HFFc6 (cell line): ENCODE measurements around the gene NSMCE1. TPM values are rescaled to one million over a fixed set of nuclear protein-coding genes. Genes with fewer than 3 reads are reported as not detected.
"Not testable (repeated sequence)": the region's sequence is repeated elsewhere in the genome, so short reads cannot be mapped to it uniquely, and the experiment has no call there.

Source experiments
- DNase-seq: peaks from one replicate; pipeline ENCODE4 v3.0.0-alpha.2; 2018
- H3K27ac Mint-ChIP-seq: 2 replicates; pipeline ENCODE4 v1.8.0; 2020; ENCODE audit warnings: mild to moderate bottlenecking, mixed read lengths
- H3K27me3 Mint-ChIP-seq: 2 replicates; pipeline ENCODE4 v1.8.0; 2021; ENCODE audit warnings: mild to moderate bottlenecking, moderate library complexity, mixed read lengths; ENCODE audit not compliant: insufficient read depth
- H3K36me3 Mint-ChIP-seq: 2 replicates; pipeline ENCODE4 v1.8.0; 2021; ENCODE audit warnings: low read depth, mixed read lengths
- H3K4me1 Mint-ChIP-seq: 2 replicates; pipeline ENCODE4 v1.8.0; 2020; ENCODE audit warnings: low read depth, mixed read lengths
- H3K4me3 Mint-ChIP-seq: 2 replicates; pipeline ENCODE4 v1.8.0; 2020; ENCODE audit warnings: mild to moderate bottlenecking, moderate library complexity, mixed read lengths
- H3K9me3 Mint-ChIP-seq: 2 replicates; pipeline ENCODE4 v1.8.0; 2020; ENCODE audit warnings: mild to moderate bottlenecking, mixed read lengths
- total RNA-seq, 6 experiments: library from RNA; stranded (reverse); fragmentation: NEBNext Ultra II Directional; extraction: Animal tissue kit (Norgen Biotek cat#: 25700); gene quantifications; 2 replicates in 1 of 6; 3 replicates in 5 of 6; pipeline ENCODE4 v1.2.3, GENCODE V29; 2021
- TF ChIP-seq, protein P1 (sequence below): fragments of 200-600 bp; sonication (generic); IDR thresholded peaks from 2 replicates; pipeline ENCODE4 v1.5.0; 2021; ENCODE audit warnings: antibody characterized with exemption, mild to moderate bottlenecking

Gene NSMCE1
- total RNA-seq, 6 experiments from 2014 or later = 63.6 to 71.3 (median 66.5) TPM

DNA sequence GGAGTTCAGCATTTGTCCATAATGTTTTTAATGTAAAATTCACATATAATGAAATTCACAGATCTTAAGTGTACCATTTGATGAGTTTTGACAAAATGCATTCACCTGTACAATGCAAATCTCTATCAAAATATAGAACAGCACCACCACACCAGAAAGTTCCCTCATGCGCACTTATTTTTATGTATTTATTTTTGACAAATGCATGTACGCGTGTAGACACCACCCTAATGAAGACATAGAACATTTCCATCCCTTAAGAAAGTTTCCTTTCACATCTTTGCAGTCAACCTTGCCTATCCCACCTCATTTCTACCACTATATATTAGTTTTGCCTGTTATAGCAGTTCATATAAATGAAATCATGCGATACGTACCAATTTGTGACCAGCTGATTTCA lies 29.6 kb upstream of the NSMCE1 start:
- no peak for DNase-seq
- Mint-ChIP-seq H3K9me3 (no peaks in the 10 kb centered on the region), H3K27me3 (no peaks in the 10 kb centered on the region), H3K36me3 (no peaks in the 10 kb centered on the region), H3K27ac (no peak overlapping the region), H3K4me1 (peaks cover 13% of the 10 kb centered on the region), H3K4me3 (no peak overlapping the region)
- TF ChIP-seq, protein P1, sequence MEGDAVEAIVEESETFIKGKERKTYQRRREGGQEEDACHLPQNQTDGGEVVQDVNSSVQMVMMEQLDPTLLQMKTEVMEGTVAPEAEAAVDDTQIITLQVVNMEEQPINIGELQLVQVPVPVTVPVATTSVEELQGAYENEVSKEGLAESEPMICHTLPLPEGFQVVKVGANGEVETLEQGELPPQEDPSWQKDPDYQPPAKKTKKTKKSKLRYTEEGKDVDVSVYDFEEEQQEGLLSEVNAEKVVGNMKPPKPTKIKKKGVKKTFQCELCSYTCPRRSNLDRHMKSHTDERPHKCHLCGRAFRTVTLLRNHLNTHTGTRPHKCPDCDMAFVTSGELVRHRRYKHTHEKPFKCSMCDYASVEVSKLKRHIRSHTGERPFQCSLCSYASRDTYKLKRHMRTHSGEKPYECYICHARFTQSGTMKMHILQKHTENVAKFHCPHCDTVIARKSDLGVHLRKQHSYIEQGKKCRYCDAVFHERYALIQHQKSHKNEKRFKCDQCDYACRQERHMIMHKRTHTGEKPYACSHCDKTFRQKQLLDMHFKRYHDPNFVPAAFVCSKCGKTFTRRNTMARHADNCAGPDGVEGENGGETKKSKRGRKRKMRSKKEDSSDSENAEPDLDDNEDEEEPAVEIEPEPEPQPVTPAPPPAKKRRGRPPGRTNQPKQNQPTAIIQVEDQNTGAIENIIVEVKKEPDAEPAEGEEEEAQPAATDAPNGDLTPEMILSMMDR = no peak

DNA sequence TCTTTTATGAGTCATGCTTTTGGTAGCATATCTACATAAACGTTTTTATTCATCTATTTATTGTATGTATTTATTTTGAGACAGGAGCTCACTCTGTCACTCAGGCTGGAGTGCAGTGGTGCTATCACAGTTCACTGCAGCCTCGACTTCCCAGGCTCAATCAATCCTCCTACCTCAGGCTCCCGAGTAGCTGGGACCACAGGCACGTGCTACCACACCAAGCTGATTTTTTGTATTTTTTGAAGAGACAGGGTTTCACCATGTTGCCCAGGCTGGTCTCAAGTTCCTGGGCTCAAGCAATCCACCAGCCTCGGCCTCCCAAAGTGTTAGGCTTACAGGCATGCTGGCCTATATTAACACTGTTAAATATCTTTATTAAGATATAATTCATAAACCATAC lies 24.8 kb upstream of the NSMCE1 start:
- H3K27me3 Mint-ChIP-seq = peaks cover 2% of the 10 kb centered on the region
- TF ChIP-seq, protein P1 = no peak
- DNase-seq = no peak
- H3K36me3 Mint-ChIP-seq = no peaks in the 10 kb centered on the region
- no peak overlapping the region for H3K4me3 Mint-ChIP-seq
- H3K4me1 Mint-ChIP-seq = peaks cover 19% of the 10 kb centered on the region
- no peaks in the 10 kb centered on the region for H3K9me3 Mint-ChIP-seq
- H3K27ac Mint-ChIP-seq = no peak overlapping the region

DNA sequence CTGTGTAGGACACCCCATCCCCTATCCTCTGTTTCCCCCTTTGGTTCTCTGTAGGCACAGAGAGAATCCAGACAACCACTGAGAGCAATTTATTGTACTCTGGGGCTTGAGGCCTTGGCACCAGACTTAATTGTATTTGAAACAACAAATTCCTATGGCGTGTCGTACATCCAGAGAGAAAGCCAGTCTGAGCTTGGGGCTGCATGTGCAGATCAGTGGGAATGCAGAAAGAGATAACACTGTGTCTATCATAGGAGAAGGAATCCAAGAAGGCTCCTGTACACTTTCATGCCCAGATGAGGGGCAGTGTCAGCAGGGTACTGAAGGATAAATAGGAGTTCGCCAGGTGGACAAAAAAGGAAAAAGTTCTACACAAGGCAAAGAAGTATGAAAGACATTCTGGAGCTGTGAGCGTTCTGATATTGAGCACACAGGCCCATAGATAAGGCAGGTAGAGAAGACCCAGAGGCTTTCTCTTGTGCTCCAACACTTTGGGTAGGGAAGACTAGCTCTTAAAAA lies 23.2 kb upstream of the NSMCE1 start:
- Mint-ChIP-seq H3K4me3 (no peak overlapping the region), H3K36me3 (peaks cover 6% of the 10 kb centered on the region; the same call in 1 of the 2 replicates), H3K9me3 (peaks cover 4% of the 10 kb centered on the region), H3K27ac (no peak overlapping the region), H3K4me1 (peaks cover 31% of the 10 kb centered on the region), H3K27me3 (peaks cover 2% of the 10 kb centered on the region)
- TF ChIP-seq, protein P1 = no peak
- no peak for DNase-seq

DNA sequence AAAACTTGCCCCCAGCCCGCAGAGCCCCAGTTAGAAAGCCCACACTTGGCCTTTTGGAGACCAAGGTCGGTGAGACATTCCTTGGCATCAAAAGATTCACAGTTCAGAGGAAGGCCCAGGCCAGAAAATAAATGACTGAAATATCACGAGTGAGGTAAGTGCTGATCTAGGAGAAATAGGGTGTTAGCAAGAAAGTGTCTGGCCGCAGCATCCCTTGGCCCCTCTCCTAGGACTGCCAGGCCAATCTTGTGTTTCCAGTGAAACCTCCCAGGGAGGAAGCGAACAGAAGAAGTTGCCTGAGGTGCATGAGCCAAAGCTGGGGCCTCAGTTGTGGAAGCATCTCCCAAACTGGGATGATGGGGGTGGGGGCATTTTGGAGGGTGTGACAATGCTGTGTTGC lies 22.5 kb upstream of the NSMCE1 start:
- Mint-ChIP-seq H3K4me1 (peaks cover 38% of the 10 kb centered on the region), H3K27me3 (peaks cover 2% of the 10 kb centered on the region), H3K9me3 (peaks cover 10% of the 10 kb centered on the region), H3K27ac (no peak overlapping the region), H3K4me3 (no peak overlapping the region), H3K36me3 (peaks cover 8% of the 10 kb centered on the region)
- no peak for DNase-seq
- TF ChIP-seq, protein P1 = no peak

DNA sequence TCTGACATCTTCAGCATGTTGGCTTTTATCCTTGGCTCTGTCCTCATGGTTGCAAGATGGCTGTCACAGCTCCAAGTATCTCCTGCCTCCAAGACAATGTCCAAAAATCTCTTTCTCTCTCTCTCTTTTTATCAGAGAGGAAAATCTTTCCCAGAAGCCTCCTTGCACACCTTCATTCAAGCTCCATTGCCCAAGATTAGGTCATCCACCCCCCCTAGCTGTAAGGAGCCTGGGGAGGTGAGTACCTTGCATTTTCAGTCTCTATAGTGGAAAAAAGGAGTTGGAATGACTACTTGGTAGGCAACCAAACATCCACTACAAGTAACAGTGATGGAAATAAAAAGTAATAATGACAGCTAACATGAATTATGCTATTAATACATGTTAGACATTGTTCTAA lies 22.0 kb upstream of the NSMCE1 start:
- peaks cover 2% of the 10 kb centered on the region for H3K27me3 Mint-ChIP-seq
- no peak overlapping the region for H3K4me3 Mint-ChIP-seq
- DNase-seq = no peak
- peaks cover 13% of the 10 kb centered on the region for H3K36me3 Mint-ChIP-seq
- peaks cover 14% of the 10 kb centered on the region for H3K9me3 Mint-ChIP-seq
- peaks cover 44% of the 10 kb centered on the region for H3K4me1 Mint-ChIP-seq
- TF ChIP-seq, protein P1 = no peak
- no peak overlapping the region for H3K27ac Mint-ChIP-seq

DNA sequence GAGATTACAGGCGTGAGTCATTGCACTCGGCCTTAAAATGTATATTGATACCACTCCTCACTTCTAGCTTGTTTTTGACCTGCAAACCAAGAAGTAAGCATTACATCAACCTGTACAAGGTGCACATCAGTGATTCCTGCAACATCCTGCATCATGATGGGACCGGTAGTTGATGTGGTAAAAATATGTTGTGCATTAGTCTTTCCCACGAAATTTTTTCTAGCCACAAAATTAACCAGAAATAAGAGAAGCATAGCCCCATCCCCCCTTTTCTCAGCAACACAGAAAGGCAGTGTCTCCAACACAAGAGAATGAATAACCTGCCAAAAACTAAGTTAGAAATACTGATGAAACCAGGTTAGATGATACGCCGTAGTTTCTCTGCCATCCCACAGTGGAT lies 21.1 kb upstream of the NSMCE1 start:
- H3K36me3 Mint-ChIP-seq = peaks cover 22% of the 10 kb centered on the region
- H3K4me3 Mint-ChIP-seq = no peak overlapping the region
- no peak overlapping the region for H3K27ac Mint-ChIP-seq

DNA sequence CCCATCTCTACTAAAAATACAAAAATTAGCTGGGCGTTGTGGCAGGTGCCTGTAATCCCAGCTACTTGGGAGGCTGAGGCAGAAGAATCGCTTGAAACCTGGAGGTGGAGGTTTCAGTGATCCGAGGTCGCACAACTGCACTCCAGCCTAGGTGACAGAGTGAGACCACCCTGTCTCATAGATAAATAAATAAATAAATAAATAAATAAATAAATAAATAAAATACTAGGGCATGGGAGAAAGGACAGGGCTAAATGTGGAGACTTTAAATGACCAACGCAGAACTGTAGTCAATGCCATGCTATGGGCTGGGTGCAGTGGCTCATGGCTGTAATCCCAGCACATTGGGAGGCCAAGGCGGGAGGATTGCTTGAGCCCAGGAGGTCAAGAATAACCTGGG lies 19.7 kb upstream of the NSMCE1 start:
- Mint-ChIP-seq H3K9me3 (peaks cover 23% of the 10 kb centered on the region), H3K4me1 (peaks cover 55% of the 10 kb centered on the region), H3K36me3 (peaks cover 23% of the 10 kb centered on the region)
- DNase-seq, H3K4me3 Mint-ChIP-seq, H3K27ac Mint-ChIP-seq, H3K27me3 Mint-ChIP-seq: not testable (repeated sequence)

More for the DNA sequence above, 21.1 kb upstream of the NSMCE1 start:
- TF ChIP-seq, protein P1 = no peak
- Mint-ChIP-seq H3K27me3 (peaks cover 2% of the 10 kb centered on the region), H3K9me3 (peaks cover 23% of the 10 kb centered on the region), H3K4me1 (peaks cover 53% of the 10 kb centered on the region)
- DNase-seq = no peak
